IMR-90 (cell line): ENCODE measurements around the gene TOM1L1. TPM values are rescaled to one million over a fixed set of nuclear protein-coding genes. Genes with fewer than 3 reads are reported as not detected.

ENCODE experiments used
- ATAC-seq: fragments of 200-7000 bp; cut with Tn5 transposase; 2 replicates; pipeline ENCODE4 v1.9.1; 2020; ENCODE audit warnings: low read depth, mild to moderate bottlenecking, moderate library complexity
- BruUV-seq: library from RNA; stranded (reverse); fragments of 400-500 nt; replicated peaks from 2 replicates; lab custom pipeline; 2021; lab: Mats Ljungman, UMichigan
- CTCF ChIA-PET: fragments of 300-600 bp; formaldehyde crosslinking; extraction: SDS; loops from one replicate; lab custom pipeline; 2021; ENCODE audit warnings: antibody characterized with exemption; lab: Yijun Ruan, JAX
- POLR2A ChIA-PET: fragments of 300-600 bp; sonication (Branson Sonifier 250); formaldehyde crosslinking; loops from one replicate; lab custom pipeline; 2022; ENCODE audit warnings: antibody characterized with exemption; ENCODE audit not compliant: unreplicated experiment; lab: Charles Lee
- DNase-seq: peaks from one replicate; pipeline ENCODE4 v3.0.0; 2013
- H2AFZ ChIP-seq: replicated peaks from 2 replicates; pipeline ENCODE3; 2013; ENCODE audit warnings: low read length, mild to moderate bottlenecking; ENCODE audit not compliant: poor library complexity
- H2AK5ac ChIP-seq: 2 replicates; pipeline ENCODE4 v1.6.1; 2013; ENCODE audit warnings: low read depth, low read length, inconsistent platforms
- H2AK9ac ChIP-seq: replicated peaks from 2 replicates; pipeline ENCODE3; 2013; ENCODE audit warnings: mild to moderate bottlenecking, low read depth, low read length, moderate library complexity; ENCODE audit not compliant: poor library complexity
- H2BK120ac ChIP-seq: 2 replicates; pipeline ENCODE4 v1.6.1; 2013; ENCODE audit warnings: low read depth, low read length, inconsistent platforms
- H2BK15ac ChIP-seq: 3 replicates; pipeline ENCODE4 v1.6.1; 2013; ENCODE audit warnings: low read depth, low read length, inconsistent platforms
- H2BK20ac ChIP-seq: 2 replicates; pipeline ENCODE4 v1.6.1; 2013; ENCODE audit warnings: low read depth, mild to moderate bottlenecking, inconsistent platforms, low read length, moderate library complexity
- H2BK5ac ChIP-seq: 2 replicates; pipeline ENCODE4 v1.6.1; 2013; ENCODE audit warnings: mild to moderate bottlenecking, low read depth, low read length, inconsistent platforms; ENCODE audit not compliant: poor library complexity, severe bottlenecking
- H3K14ac ChIP-seq: replicated peaks from 2 replicates; pipeline ENCODE4 v1.6.1; 2013; ENCODE audit warnings: low read depth, low read length, inconsistent platforms
- H3K18ac ChIP-seq: 2 replicates; pipeline ENCODE4 v1.6.1; 2013; ENCODE audit warnings: low read depth, low read length, control low read depth
- H3K23ac ChIP-seq: 2 replicates; pipeline ENCODE4 v1.6.1; 2013; ENCODE audit warnings: low read depth, low read length, inconsistent platforms
- H3K27ac ChIP-seq: 2 replicates; pipeline ENCODE4 v1.5.1; 2013; ENCODE audit warnings: mild to moderate bottlenecking, control low read depth, low read length; ENCODE audit not compliant: insufficient read depth
- H3K27me3 ChIP-seq: 2 replicates; pipeline ENCODE4 v1.6.1; 2013; ENCODE audit warnings: low read length; ENCODE audit not compliant: control insufficient read depth, insufficient read depth
- H3K36me3 ChIP-seq: 2 replicates; pipeline ENCODE4 v1.6.1; 2013; ENCODE audit warnings: low read length, mixed read lengths; ENCODE audit not compliant: control insufficient read depth, insufficient read depth
- H3K4ac ChIP-seq: 2 replicates; pipeline ENCODE4 v1.6.1; 2013; ENCODE audit warnings: low read depth, low read length, inconsistent platforms
- H3K4me1 ChIP-seq: 2 replicates; pipeline ENCODE4 v1.6.1; 2013; ENCODE audit warnings: low read length, mixed read lengths; ENCODE audit not compliant: control insufficient read depth, insufficient read depth
- H3K4me2 ChIP-seq: 2 replicates; pipeline ENCODE4 v1.6.1; 2013; ENCODE audit warnings: low read depth, mild to moderate bottlenecking, control low read depth, low read length, moderate library complexity
- H3K4me3 ChIP-seq: 2 replicates; pipeline ENCODE4 v1.5.1; 2013; ENCODE audit warnings: low read depth, mild to moderate bottlenecking, control low read depth, low read length, moderate library complexity; ENCODE audit not compliant: insufficient read depth
- H3K56ac ChIP-seq: 2 replicates; pipeline ENCODE4 v1.6.1; 2013; ENCODE audit warnings: low read length, inconsistent platforms; ENCODE audit not compliant: insufficient read depth; ENCODE audit errors: extremely low read depth
- H3K79me1 ChIP-seq, 2 experiments: 2 replicates each; pipeline ENCODE4 v1.6.1; 2013; ENCODE audit warnings: low read length in 2 of 2, inconsistent platforms in 1 of 2, low read depth in 1 of 2
- H3K9ac ChIP-seq: 2 replicates; pipeline ENCODE4 v1.6.1; 2013; ENCODE audit warnings: low read depth, low read length, control low read depth
- H3K9me1 ChIP-seq: 2 replicates; pipeline ENCODE4 v1.6.1; 2013; ENCODE audit warnings: low read length, inconsistent platforms; ENCODE audit not compliant: insufficient read depth
- H3K9me3 ChIP-seq: 2 replicates; pipeline ENCODE4 v1.6.1; 2013; ENCODE audit warnings: low read length; ENCODE audit not compliant: control insufficient read depth, insufficient read depth
- H4K20me1 ChIP-seq: 2 replicates; pipeline ENCODE4 v1.6.1; 2013; ENCODE audit warnings: low read length, inconsistent platforms; ENCODE audit not compliant: insufficient read depth
- H4K5ac ChIP-seq: 2 replicates; pipeline ENCODE4 v1.6.1; 2013; ENCODE audit warnings: mild to moderate bottlenecking, low read depth, low read length, control low read depth
- H4K8ac ChIP-seq, 2 experiments: 2 replicates each; pipeline ENCODE4 v1.6.1; 2013; ENCODE audit warnings: low read depth in 2 of 2, low read length in 2 of 2, control low read depth in 1 of 2, inconsistent platforms in 1 of 2
- H4K91ac ChIP-seq: 2 replicates; pipeline ENCODE4 v1.6.1; 2013; ENCODE audit warnings: low read depth, low read length, inconsistent platforms; ENCODE audit not compliant: insufficient read depth
- BHLHE40 ChIP-seq: fragments of 150-350 bp; IDR thresholded peaks from 2 replicates; pipeline ENCODE4 v1.6.1; 2016; ENCODE audit warnings: mild to moderate bottlenecking, low read depth, low read length
- CHD1 ChIP-seq: IDR thresholded peaks from 2 replicates; pipeline ENCODE4 v1.6.1; 2012; ENCODE audit warnings: low read depth, low read length, improper control_type of control experiment
- FOS ChIP-seq: fragments of 150-350 bp; IDR thresholded peaks from 2 replicates; pipeline ENCODE4 v1.6.1; 2016; ENCODE audit warnings: low read depth, low read length
- RAD21 ChIP-seq: IDR thresholded peaks from 2 replicates; pipeline ENCODE4 v1.6.1; 2012; ENCODE audit warnings: low read length, improper control_type of control experiment
- RCOR1 ChIP-seq: IDR thresholded peaks from 2 replicates; pipeline ENCODE4 v1.6.1; 2012; ENCODE audit warnings: mild to moderate bottlenecking, low read length, improper control_type of control experiment; ENCODE audit not compliant: insufficient replicate concordance
- RFX5 ChIP-seq: IDR thresholded peaks from 2 replicates; pipeline ENCODE4 v1.8.0; 2012; ENCODE audit warnings: low read depth, mild to moderate bottlenecking, low read length, moderate library complexity
- WGBS, 2 experiments: methylation state at CpG; one replicate each; pipeline versions ENCODE4 v1.1.5 to v1.1.7; 2013; ENCODE audit warnings: missing lambda C conversion rate in 2 of 2; ENCODE audit not compliant: insufficient read length in 1 of 2; ENCODE audit errors: extremely low coverage in 2 of 2; 5-methylcytosine and 5-hydroxymethylcytosine counted together
- dilution Hi-C: fragments of 300-500 bp; cut with HindIII; formaldehyde crosslinking; loops from one replicate; pipeline ENCODE4 v1.14.3; 2018; ENCODE audit warnings: low sequenced_read_pairs; ENCODE audit not compliant: unreplicated experiment
- in situ Hi-C: fragments of 300-500 bp; cut with MboI; formaldehyde crosslinking; loops from 3 replicates; pipeline ENCODE4 v1.14.3; 2019; ENCODE audit warnings: low sequenced_read_pairs, inconsistent platforms, mixed read lengths
- intact Hi-C: fragments of 100-400 bp; cut with micrococcal nuclease; formaldehyde crosslinking; loops from 2 replicates; pipeline ENCODE4 v1.10.0; 2022
- polyA plus RNA-seq, 3 experiments: library from polyadenylated mRNA; depleted of rRNA; stranded (reverse); fragments of >200 nt; gene quantifications; 2 replicates each; pipeline ENCODE4 v1.2.3, GENCODE V29; 2012; ENCODE audit warnings: low replicate concordance in 1 of 3
- total RNA-seq: library from RNA; depleted of rRNA; stranded (reverse); fragments of >200 nt; gene quantifications from 2 replicates; pipeline ENCODE4 v1.2.3, GENCODE V29; 2012

The TOM1L1 gene
- total and polyA plus RNA-seq, 2 of the 4 experiments (the other 2 are of a cell fraction): 13.0 to 20.1 TPM

GRCh38 chr17:54861471-54861983 lies 39.1 kb upstream of the TOM1L1 start:
- Histone ChIP-seq H3K4me2 (no peak overlapping the region), H3K9me3 (peaks cover 3% of the 10 kb centered on the region; the same call in 1 of the 2 replicates), H4K91ac (no peak overlapping the region), H3K4ac (no peak overlapping the region), H3K56ac (no peak overlapping the region), H3K36me3 (no peaks in the 10 kb centered on the region), H3K79me1 (no peaks in the 10 kb centered on the region), H3K27me3 (no peaks in the 10 kb centered on the region), H2BK20ac (no peak overlapping the region), H3K9ac (no peak overlapping the region), H2AK5ac (no peak overlapping the region), H3K18ac (no peak overlapping the region), H4K8ac (no peak overlapping the region), H2BK15ac (no peak overlapping the region), H3K14ac (no peak overlapping the region), H2AK9ac (no peak overlapping the region), H4K5ac (no peak overlapping the region), H3K4me3 (no peak overlapping the region), H4K20me1 (no peaks in the 10 kb centered on the region), H3K9me1 (no peaks in the 10 kb centered on the region), H2BK120ac (no peak overlapping the region), H3K4me1 (no peaks in the 10 kb centered on the region), H3K23ac (no peak overlapping the region), H2AFZ (no peak overlapping the region), H3K27ac (no peak overlapping the region), H2BK5ac (no peak overlapping the region)
- no peak for TF ChIP-seq RCOR1
- TF ChIP-seq RAD21: no peak
- no peak for TF ChIP-seq BHLHE40
- no peak for TF ChIP-seq FOS
- TF ChIP-seq RFX5: no peak
- no peak for TF ChIP-seq CHD1
- BruUV-seq: no TSS peak
- ChIA-PET POLR2A (no interaction called here), CTCF (no interaction called here)
- in situ Hi-C loops: no loop called here
- intact Hi-C loops: no loop called here
- ATAC-seq (no peak), DNase-seq (no peak)
- dilution Hi-C loops: no loop called here
- 37% methylated on average over 2 of the region's 4 CpGs; no CpG with 5 or more reads in 1 of the 2 experiments for WGBS, 2 experiments
